Panc1 (cell line): ENCODE data around the gene TMEM132C.

Experiments used
- CTCF ChIP-seq: fragments of 450-650 bp; IDR thresholded peaks from 2 replicates; pipeline ENCODE4 v1.5.1; 2017; ENCODE audit warnings: mild to moderate bottlenecking
- POLR2AphosphoS5 ChIP-seq: IDR thresholded peaks from 2 replicates; pipeline ENCODE4 v1.6.1; 2012; ENCODE audit warnings: mild to moderate bottlenecking, low read depth, low read length, moderate library complexity

GRCh38 chr12:128699106-128699505 lies 432.1 kb downstream of the TMEM132C start:
- TF ChIP-seq CTCF (no peak), POLR2AphosphoS5 (no peak)
